A549 (cell line): ENCODE measurements around the gene EHD2. TPM values are rescaled to one million over a fixed set of nuclear protein-coding genes. Genes with fewer than 3 reads are reported as not detected.
"Not testable (repeated sequence)": the region's sequence is repeated elsewhere in the genome, so short reads cannot be mapped to it uniquely, and the experiment has no call there.

ENCODE experiments used
- ATAC-seq, 2 experiments: fragments of 200-7000 bp in 1 of 2; fragments of >200 bp in 1 of 2; cut with Nextera tagmentation in 1 of 2; cut with Tn5 transposase in 1 of 2; 3 replicates each; pipeline versions ENCODE4 v1.8.0 to v1.9.1; 2018 to 2020; ENCODE audit warnings: mild to moderate bottlenecking in 1 of 2, moderate library complexity in 1 of 2
- CTCF ChIA-PET: fragments of 300-600 bp; sonication (Branson Sonifier 250); formaldehyde crosslinking; extraction: SDS; loops from one replicate; lab custom pipeline; 2021; ENCODE audit warnings: antibody characterized with exemption, inconsistent platforms; lab: Yijun Ruan, JAX
- POLR2A ChIA-PET: fragments of 350-600 bp; formaldehyde crosslinking; extraction: SDS; loops from one replicate; lab custom pipeline; 2021; ENCODE audit warnings: antibody characterized with exemption, inconsistent platforms; lab: Yijun Ruan, JAX
- DNase-seq, 2 experiments: peaks; one replicate each; pipeline versions ENCODE4 v3.0.0 to v3.0.0-alpha.2; 2011 to 2016; ENCODE audit warnings: low read depth in 1 of 2, low spot score in 1 of 2
- FAIRE-seq: peaks from 2 replicates; lab custom pipeline; 2011; peaks lifted over from hg19 to GRCh38; lab: Jason Lieb, UNC
- H3K27ac ChIP-seq, 2 experiments: fragments of >200 bp; sonication (Bioruptor Twin); formaldehyde crosslinking; 3 replicates each; pipeline ENCODE4 v1.5.1; 2016 to 2017
- H3K4me1 ChIP-seq: fragments of >200 bp; sonication (Bioruptor Twin); formaldehyde crosslinking; 3 replicates; pipeline ENCODE4 v1.6.1; 2016
- H3K4me2 ChIP-seq: fragments of >200 bp; sonication (Bioruptor Twin); formaldehyde crosslinking; 3 replicates; pipeline ENCODE4 v1.6.1; 2016
- H3K4me3 ChIP-seq: fragments of >200 bp; sonication (Bioruptor Twin); formaldehyde crosslinking; 3 replicates; pipeline ENCODE4 v1.5.1; 2016
- H3K9me3 ChIP-seq: fragments of >200 bp; sonication (Bioruptor Twin); formaldehyde crosslinking; 3 replicates; pipeline ENCODE4 v1.6.1; 2016
- BCL3 ChIP-seq: fragments of >200 bp; sonication (Bioruptor Twin); formaldehyde crosslinking; IDR thresholded peaks from 3 replicates; pipeline ENCODE4 v1.6.1; 2016
- CHD2 ChIP-seq: fragments of 150-350 bp; IDR thresholded peaks from 2 replicates; pipeline ENCODE4 v1.6.1; 2014; ENCODE audit warnings: low read length; ENCODE audit not compliant: partially characterized antibody
- CTCF ChIP-seq: fragments of >200 bp; sonication (Bioruptor Twin); formaldehyde crosslinking; IDR thresholded peaks from 3 replicates; pipeline ENCODE4 v1.5.1; 2016
- EHF ChIP-seq: fragments of 250-450 bp; sonication (Bioruptor Pico); IDR thresholded peaks from 2 replicates; pipeline ENCODE4 v1.5.0; 2020; ENCODE audit warnings: mild to moderate bottlenecking
- ESRRA ChIP-seq: fragments of 150-350 bp; IDR thresholded peaks from 2 replicates; pipeline ENCODE4 v1.6.1; 2014; ENCODE audit warnings: mild to moderate bottlenecking, low read length, borderline replicate concordance
- FOXS1 ChIP-seq: fragments of 250-450 bp; sonication (Bioruptor Pico); IDR thresholded peaks from 2 replicates; pipeline ENCODE4 v1.5.0; 2020; ENCODE audit warnings: mild to moderate bottlenecking, moderate library complexity
- GATA3 ChIP-seq: IDR thresholded peaks from 2 replicates; pipeline ENCODE4 v1.6.1; 2012; ENCODE audit warnings: borderline replicate concordance
- JUN ChIP-seq, 2 experiments: fragments of >200 bp; sonication (Bioruptor Twin); formaldehyde crosslinking; IDR thresholded peaks; 2 replicates in 1 of 2; 3 replicates in 1 of 2; pipeline ENCODE4 v1.6.1; 2016 to 2017
- JUNB ChIP-seq: fragments of >200 bp; sonication (Bioruptor Twin); formaldehyde crosslinking; IDR thresholded peaks from 2 replicates; pipeline ENCODE4 v1.6.1; 2016
- NFE2L2 ChIP-seq: fragments of 150-350 bp; conservative IDR thresholded peaks from 2 replicates; pipeline ENCODE4 v1.6.1; 2014; ENCODE audit warnings: low read length
- PHF8 ChIP-seq: fragments of 200-600 bp; sonication (generic); IDR thresholded peaks from 2 replicates; pipeline ENCODE4 v1.6.1; 2016; ENCODE audit warnings: low read depth, mild to moderate bottlenecking, antibody characterized with exemption, moderate library complexity, borderline replicate concordance
- RAD21 ChIP-seq, 2 experiments: fragments of >200 bp in 1 of 2; sonication (Bioruptor Twin) in 1 of 2; formaldehyde crosslinking in 1 of 2; IDR thresholded peaks in 1 of 2; conservative IDR thresholded peaks in 1 of 2; 2 replicates in 1 of 2; 3 replicates in 1 of 2; pipeline ENCODE4 v1.6.1; 2012 to 2018; ENCODE audit warnings: inconsistent platforms in 1 of 2
- RARB ChIP-seq: fragments of 250-450 bp; sonication (Bioruptor Pico); IDR thresholded peaks from 2 replicates; pipeline ENCODE4 v1.8.0; 2021; ENCODE audit warnings: mild to moderate bottlenecking, moderate library complexity
- RFX5 ChIP-seq: fragments of 450-650 bp; IDR thresholded peaks from 2 replicates; pipeline ENCODE4 v1.7.1; 2014; ENCODE audit warnings: antibody characterized with exemption, mild to moderate bottlenecking, moderate library complexity
- RNF2 ChIP-seq: fragments of 200-600 bp; sonication (generic); IDR thresholded peaks from 2 replicates; pipeline ENCODE4 v1.6.1; 2016; ENCODE audit warnings: low read depth, mild to moderate bottlenecking, antibody characterized with exemption, moderate library complexity, borderline replicate concordance
- TP53 ChIP-seq: fragments of 250-450 bp; sonication (Bioruptor Pico); IDR thresholded peaks from 2 replicates; pipeline ENCODE4 v1.5.0; 2021; ENCODE audit warnings: mild to moderate bottlenecking, moderate library complexity
- WGBS: methylation state at CpG from one replicate; pipeline ENCODE4 v1.1.6; 2017; ENCODE audit errors: missing lambda C conversion rate; 5-methylcytosine and 5-hydroxymethylcytosine counted together
- polyA plus RNA-seq, 4 experiments: library from polyadenylated mRNA; depleted of rRNA in 3 of 4; stranded (reverse); fragments of >200 nt; fragmentation: RNase III in 1 of 4; extraction: RNeasy Plus Mini Kit Qiagen cat#74134 plus additional on column Dnase treatment in 1 of 4; gene quantifications; 2 replicates in 3 of 4; 3 replicates in 1 of 4; pipeline ENCODE4 v1.2.3, GENCODE V29; 2011 to 2017
- TF ChIP-seq, protein P1 (sequence below): fragments of 200-600 bp; sonication (generic); IDR thresholded peaks from 2 replicates; pipeline ENCODE4 v1.6.1; 2016; ENCODE audit warnings: antibody characterized with exemption, mild to moderate bottlenecking, moderate library complexity
- TF ChIP-seq, protein P2 (sequence below): fragments of 150-350 bp; IDR thresholded peaks from 2 replicates; pipeline ENCODE4 v1.6.1; 2014; ENCODE audit warnings: low read depth, mild to moderate bottlenecking, low read length

The EHD2 gene
- polyA plus RNA-seq, 2 of the 4 experiments (the other 2 are of a cell fraction): 32.3 to 105 TPM

DNA sequence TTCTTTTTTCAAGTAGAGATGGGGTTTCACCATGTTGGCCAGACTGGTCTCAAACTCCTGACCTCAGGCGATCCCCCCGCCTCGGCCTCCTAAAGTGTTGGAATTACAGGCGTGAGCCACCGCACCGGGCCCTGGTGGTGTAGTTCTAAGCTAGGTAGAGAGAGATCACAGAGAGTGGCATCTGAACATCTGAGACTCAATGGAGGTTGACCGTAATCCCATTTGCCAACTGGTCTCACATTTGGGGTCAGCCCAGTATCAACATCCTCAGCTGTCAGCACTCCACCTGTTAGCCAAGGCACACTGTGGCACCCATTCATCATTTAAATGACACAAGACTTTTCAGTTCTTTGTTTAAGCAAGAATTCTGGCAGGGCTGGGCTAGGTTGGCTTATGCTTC, 73.3 kb downstream of the EHD2 start:
- Histone ChIP-seq H3K4me1 (no peaks in the 10 kb centered on the region), H3K4me2 (no peak overlapping the region), H3K9me3 (no peaks in the 10 kb centered on the region), H3K27ac (no peak overlapping the region), H3K4me3 (no peak overlapping the region)
- no peak for TF ChIP-seq JUNB
- no peak for TF ChIP-seq BCL3
- no peak for TF ChIP-seq JUN (IDR thresholded peaks at IDR 0.05)
- no peak for TF ChIP-seq CHD2
- no peak for TF ChIP-seq ESRRA
- no peak for TF ChIP-seq TP53 (CRISPR knock-in tag)
- no peak for TF ChIP-seq RARB (CRISPR knock-in tag)
- TF ChIP-seq RFX5: no peak
- TF ChIP-seq, protein P1, sequence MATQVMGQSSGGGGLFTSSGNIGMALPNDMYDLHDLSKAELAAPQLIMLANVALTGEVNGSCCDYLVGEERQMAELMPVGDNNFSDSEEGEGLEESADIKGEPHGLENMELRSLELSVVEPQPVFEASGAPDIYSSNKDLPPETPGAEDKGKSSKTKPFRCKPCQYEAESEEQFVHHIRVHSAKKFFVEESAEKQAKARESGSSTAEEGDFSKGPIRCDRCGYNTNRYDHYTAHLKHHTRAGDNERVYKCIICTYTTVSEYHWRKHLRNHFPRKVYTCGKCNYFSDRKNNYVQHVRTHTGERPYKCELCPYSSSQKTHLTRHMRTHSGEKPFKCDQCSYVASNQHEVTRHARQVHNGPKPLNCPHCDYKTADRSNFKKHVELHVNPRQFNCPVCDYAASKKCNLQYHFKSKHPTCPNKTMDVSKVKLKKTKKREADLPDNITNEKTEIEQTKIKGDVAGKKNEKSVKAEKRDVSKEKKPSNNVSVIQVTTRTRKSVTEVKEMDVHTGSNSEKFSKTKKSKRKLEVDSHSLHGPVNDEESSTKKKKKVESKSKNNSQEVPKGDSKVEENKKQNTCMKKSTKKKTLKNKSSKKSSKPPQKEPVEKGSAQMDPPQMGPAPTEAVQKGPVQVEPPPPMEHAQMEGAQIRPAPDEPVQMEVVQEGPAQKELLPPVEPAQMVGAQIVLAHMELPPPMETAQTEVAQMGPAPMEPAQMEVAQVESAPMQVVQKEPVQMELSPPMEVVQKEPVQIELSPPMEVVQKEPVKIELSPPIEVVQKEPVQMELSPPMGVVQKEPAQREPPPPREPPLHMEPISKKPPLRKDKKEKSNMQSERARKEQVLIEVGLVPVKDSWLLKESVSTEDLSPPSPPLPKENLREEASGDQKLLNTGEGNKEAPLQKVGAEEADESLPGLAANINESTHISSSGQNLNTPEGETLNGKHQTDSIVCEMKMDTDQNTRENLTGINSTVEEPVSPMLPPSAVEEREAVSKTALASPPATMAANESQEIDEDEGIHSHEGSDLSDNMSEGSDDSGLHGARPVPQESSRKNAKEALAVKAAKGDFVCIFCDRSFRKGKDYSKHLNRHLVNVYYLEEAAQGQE: no peak
- no peak for TF ChIP-seq EHF (CRISPR knock-in tag)
- no peak for TF ChIP-seq RNF2
- no peak for TF ChIP-seq FOXS1 (CRISPR knock-in tag)
- no peak for TF ChIP-seq RAD21 (conservative IDR thresholded peaks at IDR 0.05 in 1 of 2, IDR thresholded peaks at IDR 0.05 in 1 of 2)
- TF ChIP-seq CTCF: no peak
- no peak for TF ChIP-seq NFE2L2
- TF ChIP-seq, protein P2, sequence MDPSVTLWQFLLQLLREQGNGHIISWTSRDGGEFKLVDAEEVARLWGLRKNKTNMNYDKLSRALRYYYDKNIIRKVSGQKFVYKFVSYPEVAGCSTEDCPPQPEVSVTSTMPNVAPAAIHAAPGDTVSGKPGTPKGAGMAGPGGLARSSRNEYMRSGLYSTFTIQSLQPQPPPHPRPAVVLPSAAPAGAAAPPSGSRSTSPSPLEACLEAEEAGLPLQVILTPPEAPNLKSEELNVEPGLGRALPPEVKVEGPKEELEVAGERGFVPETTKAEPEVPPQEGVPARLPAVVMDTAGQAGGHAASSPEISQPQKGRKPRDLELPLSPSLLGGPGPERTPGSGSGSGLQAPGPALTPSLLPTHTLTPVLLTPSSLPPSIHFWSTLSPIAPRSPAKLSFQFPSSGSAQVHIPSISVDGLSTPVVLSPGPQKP: no peak
- TF ChIP-seq PHF8: no peak
- TF ChIP-seq GATA3: no peak
- no peak for DNase-seq
- CTCF ChIA-PET: interaction anchor here (0.6 to 9.8 kb wide), 9 partner anchors 12 to 350 kb away, joined by 3 to 133 read pairs (median 28); partner anchors contain the start of gene EHD2
- WGBS: 96% methylated on average over 7 of the region's 7 CpGs
- ATAC-seq: no peak
- no peak for FAIRE-seq
- POLR2A ChIA-PET: no interaction called here

DNA sequence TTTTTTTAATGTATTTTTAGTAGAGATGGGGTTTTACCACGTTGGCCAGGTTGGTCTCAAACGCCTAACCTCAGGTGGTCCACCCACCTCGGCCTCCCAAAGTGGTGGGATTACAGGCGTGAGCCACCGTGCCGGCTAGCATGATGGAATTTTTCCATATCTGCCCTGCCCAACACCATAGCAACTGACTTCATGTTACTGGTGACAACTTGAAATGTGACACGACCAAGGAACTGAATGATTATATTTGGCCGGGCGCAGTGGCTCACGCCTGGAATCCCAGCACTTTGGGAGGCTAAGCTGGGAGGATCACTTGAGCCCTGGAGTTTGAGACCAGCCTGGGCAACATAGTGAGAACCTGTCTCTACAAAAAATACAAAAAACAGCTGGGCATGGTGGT, 74.1 kb downstream of the EHD2 start:
- H3K4me1 ChIP-seq, POLR2A ChIA-PET, DNase-seq, H3K9me3 ChIP-seq, H3K4me2 ChIP-seq, H3K27ac ChIP-seq, ATAC-seq, H3K4me3 ChIP-seq, FAIRE-seq: not testable (repeated sequence)
- CTCF ChIA-PET: interaction anchor here (0.6 to 9.8 kb wide), 15 partner anchors 9 to 353 kb away, joined by 3 to 133 read pairs (median 11); partner anchors contain the start of genes EHD2 and SELENOW
- WGBS: 83% methylated on average over 10 of the region's 10 CpGs

GRCh38 chr19:47789811-47790210, 76.6 kb downstream of the EHD2 start:
- not testable (repeated sequence) for H3K9me3 ChIP-seq, ATAC-seq, FAIRE-seq, DNase-seq, H3K4me1 ChIP-seq, H3K4me3 ChIP-seq, H3K4me2 ChIP-seq, H3K27ac ChIP-seq
- 87% methylated on average over 13 of the region's 13 CpGs for WGBS
- POLR2A ChIA-PET: interaction anchor here (0.7 kb wide), 2 partner anchors 12 to 66 kb away, joined by 3 read pairs; no protein-coding TSS in a partner anchor
- CTCF ChIA-PET: interaction anchor here (0.6 to 9.8 kb wide), 32 partner anchors 9 to 966 kb away, joined by 3 to 133 read pairs (median 5); partner anchors contain the start of genes CRX, EHD2 and SLC8A2
